Measurements from ENCODE around the gene APC.
"Not testable (repeated sequence)": the region's sequence is repeated elsewhere in the genome, so short reads cannot be mapped to it uniquely, and the experiment has no call there.

APC gene

DNA sequence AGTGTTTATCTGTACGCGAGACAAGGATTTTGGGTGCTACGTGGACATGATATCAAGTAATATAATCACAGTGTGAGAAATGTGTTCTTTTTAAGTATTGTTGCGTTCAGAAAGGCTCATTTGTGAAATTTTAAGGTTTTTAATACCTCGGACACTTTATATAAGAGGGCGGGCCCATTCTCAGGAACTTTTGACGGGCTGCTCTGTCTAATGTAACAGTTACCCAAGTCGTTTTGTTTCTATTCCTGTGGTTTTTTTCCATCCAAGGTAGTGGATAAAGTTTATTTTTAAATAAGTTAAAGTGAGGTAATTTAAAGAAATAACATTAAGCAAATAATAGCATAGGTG is 123.9 kb downstream of the APC start:
- no peak for DNase-seq

GRCh38 chr5:112862085-112862484 is 124.4 kb downstream of the APC start:
- no peak for DNase-seq

DNA sequence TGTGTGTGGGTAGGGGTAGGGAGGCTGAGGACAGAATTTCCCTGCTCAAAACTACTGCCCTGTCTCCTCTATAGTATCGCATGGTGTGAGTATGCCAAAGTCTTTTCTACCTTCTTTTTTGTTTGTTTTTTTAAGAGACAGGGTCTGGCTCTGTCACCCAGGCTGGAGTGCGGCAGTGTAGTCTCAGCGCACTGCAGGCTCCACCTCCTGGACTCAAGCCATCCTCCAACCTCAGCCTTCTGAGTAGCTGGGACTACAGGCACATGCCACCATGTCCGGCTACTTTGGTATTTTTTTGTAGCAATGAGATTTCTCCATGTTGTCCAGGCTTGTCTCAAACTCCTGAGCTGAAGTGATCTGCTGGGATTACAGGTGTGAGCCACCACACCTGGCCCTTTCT is 125.9 kb downstream of the APC start:
- no peak for DNase-seq

DNA sequence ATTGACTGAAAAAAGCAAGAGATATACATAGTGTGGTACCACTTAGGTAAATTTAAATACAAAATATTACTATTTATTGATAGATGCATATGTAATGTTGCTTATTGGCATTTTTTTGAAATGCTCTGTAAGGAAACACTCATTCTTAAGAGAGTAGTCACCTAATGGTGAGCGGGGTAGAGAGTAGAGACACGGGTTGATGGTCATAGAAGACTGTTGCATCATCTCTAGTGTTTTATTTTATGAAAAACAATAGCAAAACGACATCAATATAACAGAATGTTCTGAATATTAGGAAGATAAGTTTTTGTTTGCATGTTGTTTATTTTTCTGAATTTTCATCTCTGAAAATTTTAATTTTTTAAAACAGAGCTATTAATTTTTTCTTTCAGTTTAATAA is 127.4 kb downstream of the APC start:
- no peak for DNase-seq

GRCh38 chr5:112866739-112867138 is 129.1 kb downstream of the APC start:
- DNase-seq, result no peak

DNA sequence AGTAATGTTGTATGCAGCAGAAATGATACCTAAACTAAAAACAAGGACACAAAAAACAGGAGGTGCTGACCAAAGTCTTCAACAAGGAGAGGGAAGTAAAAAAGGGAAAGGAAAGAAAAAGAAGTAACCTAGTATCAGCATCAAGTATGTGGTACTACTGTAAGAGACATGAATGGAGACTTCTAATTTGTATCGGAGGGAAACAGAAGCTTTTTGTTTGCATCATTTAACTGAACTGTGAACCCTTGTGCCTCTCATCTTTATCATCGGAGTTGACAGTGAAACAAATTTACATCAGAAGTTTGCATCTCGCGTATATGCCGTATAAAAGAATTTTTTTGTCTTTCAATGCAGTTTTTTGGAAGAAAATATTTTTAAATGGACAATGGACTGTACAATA is 129.7 kb downstream of the APC start:
- no peak for DNase-seq

DNA sequence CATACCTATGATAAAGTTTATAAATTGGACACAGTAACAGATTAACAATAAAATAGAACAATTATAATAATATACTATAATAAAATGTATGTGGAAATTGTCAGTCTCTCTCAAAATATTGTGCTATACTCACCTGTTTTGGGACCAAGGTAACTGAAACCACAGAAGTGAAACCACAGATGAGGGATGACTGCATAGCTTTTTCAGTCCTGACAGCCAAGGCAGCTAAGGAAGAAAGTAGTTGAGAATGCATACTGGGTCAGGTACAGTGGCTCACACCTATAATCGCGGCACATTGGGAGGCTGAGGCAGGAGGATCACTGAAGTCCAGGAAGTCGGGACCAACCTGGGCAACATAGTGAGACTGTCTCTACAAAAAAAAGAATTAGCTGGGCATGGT is 132.3 kb downstream of the APC start:
- no peak for DNase-seq

DNA sequence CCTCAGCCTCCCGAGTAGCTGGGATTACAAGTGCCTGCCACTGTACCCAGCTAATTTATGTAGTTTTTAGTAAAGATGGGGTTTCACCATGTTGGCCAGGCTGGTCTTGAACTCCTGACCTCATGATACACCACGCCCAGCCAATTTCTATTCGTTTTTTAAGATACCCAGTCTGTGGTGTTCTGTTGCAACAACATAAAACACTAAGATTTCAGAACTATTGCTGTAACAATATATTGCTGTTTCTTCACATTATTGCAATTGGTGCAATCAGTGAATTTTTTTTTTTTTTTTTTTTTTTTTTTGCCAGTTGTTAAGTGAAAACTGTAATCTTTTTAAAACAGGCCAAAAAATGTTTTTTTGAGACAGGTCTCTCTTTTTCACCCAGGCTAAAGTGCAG is 133.3 kb downstream of the APC start:
- no peak for DNase-seq

DNA sequence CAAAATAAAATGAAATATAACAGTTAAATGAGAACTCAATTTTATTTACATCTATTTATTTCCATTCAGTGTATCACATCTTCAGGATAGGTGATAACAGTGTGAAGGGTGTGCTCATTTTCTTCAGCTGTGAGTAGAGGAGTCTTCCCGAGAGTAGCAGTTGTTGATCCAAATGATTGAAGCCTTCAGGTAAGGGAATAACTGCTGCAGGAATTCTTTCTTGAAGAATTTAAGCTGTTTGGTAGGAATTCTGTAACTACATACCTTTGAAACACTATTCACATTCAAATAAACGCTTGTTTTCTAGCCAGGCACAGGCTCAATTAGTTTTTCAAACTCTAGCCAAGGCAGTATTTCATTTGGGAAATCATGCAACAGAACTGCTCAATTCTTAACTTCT is 138.7 kb downstream of the APC start:
- DNase-seq, result no peak

- no peak for DNase-seq
Observed at GRCh38 chr5:112878101-112878500, 140.4 kb downstream of the APC start.

GRCh38 chr5:112878760-112879159 is 141.1 kb downstream of the APC start:
- DNase-seq, result no peak

DNA sequence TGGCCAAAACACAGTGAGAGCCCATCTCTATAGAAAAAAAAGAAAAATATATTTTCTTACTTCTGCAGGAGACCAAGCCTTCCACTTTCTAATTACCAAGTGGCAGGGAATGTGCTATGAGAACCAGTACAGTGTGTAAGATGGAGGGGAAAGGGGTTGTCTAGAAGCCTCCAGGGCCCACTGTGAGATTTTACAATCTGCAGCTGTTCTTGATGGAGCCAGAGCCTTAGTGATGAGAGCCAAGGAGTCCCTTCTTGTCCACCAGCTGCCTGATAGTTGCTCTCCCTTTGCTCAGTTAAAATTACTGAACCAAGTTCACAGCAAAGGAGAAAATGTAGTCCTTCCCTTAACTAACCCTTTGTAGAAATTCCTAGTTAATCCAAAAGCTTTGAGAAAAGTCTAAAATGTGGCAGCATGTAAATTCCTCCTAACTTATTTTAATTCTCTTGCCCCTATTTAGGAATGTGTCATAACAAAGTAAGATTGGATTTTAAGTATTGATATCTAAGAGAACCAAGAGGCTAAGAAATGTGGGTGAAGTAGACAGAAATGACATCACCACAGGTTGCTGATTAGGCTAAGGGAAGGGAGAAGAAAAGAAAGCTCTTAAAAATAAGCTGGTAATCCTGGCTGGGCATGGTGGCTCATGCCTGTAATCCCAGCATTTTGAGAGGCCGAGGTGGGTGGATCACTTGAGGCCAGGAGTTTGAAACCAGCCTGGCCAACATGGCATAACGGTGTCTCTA is 142.7 kb downstream of the APC start:
- no peak for DNase-seq

GRCh38 chr5:112883192-112883591 is 145.5 kb downstream of the APC start:
- no peak for DNase-seq

DNA sequence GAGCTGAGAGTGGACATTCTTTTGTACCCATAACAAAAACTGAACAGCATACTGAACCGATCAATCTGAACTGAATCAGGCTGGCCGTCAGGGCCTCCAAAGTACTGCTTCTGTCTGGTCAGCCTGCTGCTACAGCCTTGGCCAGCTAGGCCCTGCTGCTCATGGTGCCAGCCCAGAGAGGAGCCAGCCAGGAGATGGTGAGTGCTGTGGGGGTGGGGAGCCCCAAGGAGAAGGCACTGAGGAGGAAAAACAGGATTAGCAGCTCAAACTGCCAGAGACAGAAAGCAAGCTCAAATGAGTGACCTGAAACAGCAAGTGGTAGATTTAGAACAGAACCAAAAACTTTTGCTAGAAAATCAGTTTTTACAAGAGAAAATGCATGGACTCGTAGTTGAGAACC is 147.3 kb downstream of the APC start:
- no peak for DNase-seq

GRCh38 chr5:112886975-112887374 is 149.3 kb downstream of the APC start:
- no peak for DNase-seq

DNA sequence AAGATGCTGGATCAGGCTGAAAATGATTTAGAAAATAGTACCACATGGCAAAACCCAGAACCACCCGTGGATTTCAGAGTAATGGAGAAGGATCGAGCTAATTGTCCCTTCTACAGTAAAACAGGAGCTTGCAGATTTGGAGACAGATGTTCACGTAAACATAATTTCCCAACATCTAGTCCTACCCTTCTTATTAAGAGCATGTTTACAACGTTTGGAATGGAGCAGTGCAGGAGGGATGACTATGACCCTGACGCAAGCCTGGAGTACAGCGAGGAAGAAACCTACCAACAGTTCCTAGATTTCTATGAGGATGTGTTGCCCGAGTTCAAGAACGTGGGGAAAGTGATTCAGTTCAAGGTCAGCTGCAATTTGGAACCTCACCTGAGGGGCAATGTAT is 154.4 kb downstream of the APC start:
- not testable (repeated sequence) for DNase-seq

- DNase-seq, result no peak
Observed at GRCh38 chr5:112892776-112893175, 155.1 kb downstream of the APC start.

DNA sequence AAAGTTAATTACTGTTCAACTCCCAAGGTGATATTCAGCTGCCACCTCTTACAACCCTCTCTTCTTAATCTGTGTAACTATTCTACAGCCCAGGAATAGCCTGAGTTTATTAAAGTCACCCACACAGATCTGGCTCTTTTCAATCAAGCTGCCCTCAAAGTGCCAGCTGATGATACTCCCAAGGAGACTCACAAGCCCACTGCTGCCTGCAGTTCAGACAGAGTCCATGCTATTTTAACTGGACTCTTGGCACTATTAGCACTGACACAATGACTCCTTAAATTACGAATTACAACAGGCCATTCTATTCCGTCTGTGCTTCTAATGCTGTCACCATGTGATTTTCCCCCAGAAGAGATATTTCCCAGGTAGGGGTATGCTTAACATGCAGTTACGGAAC is 158.0 kb downstream of the APC start:
- no peak for DNase-seq

Measured in retina (tissue), 1 donor.